ENCODE measurements around the gene EXOC7.

The EXOC7 gene

DNA sequence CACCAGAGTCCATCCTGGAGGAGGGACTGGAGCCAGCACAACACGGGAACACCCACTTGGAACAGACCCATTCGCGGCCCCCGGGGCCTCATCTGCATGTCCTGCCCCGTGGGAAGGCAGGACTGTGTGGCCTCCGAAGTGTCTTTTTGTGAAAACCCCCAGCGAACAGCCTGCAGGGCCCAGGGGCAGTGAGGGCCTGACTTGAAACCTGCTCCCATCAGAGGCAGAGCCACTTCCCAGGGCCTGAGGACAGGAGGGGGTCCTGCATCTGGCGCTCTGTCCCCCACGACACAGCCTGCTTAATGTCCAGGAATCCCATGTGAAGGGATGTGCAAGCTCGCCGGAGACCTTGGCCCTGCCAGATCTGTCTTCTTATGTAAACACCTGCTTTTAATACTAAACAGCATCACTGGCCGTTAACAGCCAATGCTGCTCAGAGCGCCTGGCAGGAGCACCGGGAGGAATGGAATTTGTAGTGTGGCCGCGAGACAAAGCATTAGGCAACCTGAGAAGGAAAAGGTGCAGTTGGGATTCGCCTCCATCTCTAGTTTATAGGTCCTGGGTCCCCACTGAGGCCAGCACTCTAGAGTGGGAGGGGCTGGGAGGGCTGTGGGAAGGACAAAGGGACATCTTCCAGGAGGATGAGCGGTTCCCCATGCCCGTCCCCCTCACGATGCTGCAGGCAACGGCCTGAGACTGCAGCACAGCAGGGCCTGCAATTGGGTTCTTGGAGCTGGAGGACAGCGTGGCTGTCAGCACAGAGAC is 66.9 kb downstream of the EXOC7 start:
- DNase-seq (ENCODE audit: low read depth) = no peak

DNA sequence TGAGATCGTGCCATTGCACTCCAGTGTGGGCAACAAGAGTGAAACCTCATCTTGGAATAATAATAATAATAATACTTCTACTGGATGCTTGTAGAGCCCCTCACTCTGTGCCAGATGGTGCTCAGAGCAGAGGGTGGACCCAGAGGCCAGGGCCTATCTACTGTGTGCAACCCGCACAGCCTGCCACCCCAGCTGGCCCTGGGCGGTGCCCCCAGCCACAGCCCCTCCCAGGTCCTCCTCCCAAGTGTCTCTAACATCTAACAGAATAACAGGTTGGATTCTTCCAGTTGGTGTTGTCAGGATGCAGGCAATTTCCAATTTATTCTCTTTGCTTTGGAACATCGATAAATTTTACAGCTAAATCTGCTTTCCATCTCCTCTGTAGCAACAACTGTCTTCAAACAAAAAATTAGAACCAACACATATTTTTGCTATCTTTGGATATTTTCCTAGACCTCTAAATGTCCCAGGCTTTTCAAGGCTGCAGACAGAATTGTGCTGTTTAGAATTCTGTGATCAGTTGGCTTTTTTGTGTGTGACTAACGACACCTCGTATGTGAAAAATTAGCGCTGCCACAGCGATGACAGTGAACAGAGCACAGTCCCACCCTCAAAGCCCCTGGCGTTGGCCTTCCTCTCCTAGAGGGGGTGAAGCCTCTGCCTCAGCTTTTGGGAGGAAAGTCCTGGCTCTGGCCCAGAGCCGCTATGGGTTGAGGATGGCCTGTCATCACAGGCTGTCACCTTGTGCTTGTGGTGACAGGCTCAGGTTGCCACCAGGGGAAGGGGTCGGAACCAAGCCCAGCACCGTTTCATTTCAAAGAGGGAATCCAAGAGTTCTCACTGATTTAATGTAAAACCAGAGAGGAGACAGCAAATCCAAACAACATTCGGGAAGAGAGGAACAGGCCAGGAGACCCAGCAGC is 68.9 kb downstream of the EXOC7 start:
- DNase-seq (ENCODE audit: low read depth) = no peak

DNA sequence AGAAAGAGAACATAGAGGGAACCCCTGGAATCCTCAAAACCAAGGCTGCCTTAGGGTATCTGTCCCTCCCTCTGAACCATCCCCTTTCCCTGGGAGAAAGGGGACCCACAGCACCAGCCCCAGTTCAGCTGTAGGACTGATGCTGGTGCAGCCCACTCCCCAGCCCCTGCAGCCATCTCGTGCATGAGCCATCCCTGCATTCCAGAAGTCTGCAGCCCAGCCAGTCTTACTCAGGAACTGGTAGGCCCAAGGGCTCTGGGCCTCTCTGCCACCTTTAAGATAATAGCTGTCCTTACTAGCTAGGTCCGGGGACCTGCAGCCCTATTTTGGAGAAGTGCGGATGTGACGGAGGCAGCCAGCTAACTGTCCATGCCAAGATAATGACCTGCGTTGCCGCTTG is 70.4 kb downstream of the EXOC7 start:
- DNase-seq (ENCODE audit: low read depth) = no peak

DNA sequence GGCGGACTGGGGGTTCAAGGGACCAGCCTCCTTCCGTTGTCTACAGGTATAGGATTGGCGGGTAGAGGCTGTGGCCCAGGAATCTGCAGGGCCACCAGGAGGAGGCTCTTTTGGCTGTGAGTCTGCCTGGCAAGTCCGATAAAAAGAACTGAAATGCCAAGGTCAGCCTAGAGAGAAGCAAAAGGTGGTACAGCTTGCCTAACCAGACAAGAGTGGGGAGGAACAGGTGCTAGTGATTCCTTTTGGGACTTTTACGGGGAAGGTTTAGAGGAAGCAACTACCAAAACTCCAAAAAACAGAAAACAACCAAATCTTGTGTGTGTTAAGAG is 70.8 kb downstream of the EXOC7 start:
- DNase-seq (ENCODE audit: low read depth) = no peak

DNA sequence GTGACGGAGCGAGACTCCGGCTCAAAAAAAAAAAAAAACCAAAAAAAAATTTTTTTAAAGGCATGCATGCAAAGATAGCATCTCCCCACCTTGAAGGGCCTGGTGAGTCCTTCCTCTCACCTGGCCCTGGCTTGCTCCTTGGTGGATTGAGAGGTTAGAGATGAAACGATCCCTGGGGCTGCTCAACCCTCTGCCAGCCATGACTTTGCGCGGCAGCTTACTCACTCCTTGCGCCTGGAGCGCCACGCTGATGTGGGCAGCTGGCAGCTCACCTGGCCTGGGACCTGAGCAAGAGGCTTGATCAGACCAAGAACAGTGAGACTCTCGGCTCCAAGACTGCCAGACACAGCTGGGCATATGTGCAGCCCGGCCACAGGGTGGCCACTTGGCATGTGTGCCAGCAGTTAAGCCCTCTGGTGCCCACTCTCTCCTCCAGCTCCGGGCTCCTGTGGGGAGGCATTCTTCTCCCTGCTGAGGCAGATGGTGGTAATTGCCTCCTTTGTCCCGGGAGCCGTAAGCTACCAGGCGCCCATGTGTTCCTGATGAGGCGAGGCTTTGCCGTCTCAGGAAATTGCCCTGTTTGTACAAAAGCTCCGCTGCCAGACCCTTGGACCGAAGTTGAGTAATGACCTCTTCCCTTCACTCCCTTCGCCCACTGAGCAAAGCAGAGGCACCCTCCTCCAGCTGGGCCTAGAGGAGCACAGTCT is 71.4 kb downstream of the EXOC7 start:
- no peak for DNase-seq (ENCODE audit: low read depth)
